Measurements from ENCODE around the gene C10orf88. TPM values are rescaled to one million over a fixed set of nuclear protein-coding genes. Genes with fewer than 3 reads are reported as not detected.
"Not testable (repeated sequence)": the region's sequence is repeated elsewhere in the genome, so short reads cannot be mapped to it uniquely, and the experiment has no call there.

The C10orf88 gene
- total RNA-seq, 1 donor from 2014 or later, result 13.8 TPM

DNA sequence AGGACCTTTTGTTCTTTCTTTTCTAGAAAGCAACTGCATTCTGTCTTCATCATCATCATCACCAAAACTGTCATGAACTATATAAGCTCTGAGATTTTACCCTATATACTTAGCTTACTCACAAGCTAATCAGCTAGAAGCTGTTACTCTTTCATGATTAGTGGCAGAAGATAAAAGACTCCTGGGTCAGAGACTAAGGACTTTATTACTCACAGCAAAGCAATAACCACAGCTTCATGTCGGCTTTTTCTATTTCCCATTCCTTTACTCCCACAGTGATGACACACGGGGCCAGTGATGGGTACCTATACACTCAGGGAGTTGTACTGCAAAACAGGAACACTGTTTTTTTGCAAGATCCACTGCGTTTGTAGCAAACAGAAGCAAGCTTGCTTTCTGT, 8.4 kb upstream of the C10orf88 start:
- intact Hi-C loops (cut with micrococcal nuclease), result no loop called here

DNA sequence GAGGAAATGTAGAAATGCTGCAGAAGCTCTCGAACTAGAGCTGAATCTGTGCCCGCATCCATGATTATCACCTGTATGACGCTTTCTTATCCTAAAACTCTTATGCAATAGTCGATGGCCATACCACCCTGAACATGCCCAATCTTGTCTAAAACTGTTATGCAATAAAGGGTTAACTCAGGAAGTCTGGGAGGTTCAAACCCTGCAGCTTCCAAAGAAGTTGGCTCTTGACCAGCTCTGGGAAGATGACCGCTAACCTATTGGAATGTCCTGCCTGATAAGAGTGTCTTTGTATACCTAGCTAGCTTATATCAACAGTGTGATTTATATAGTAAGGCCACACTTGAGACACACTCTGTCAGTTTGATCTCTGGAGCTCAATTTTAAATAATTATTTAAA, 3.4 kb upstream of the C10orf88 start:
- intact Hi-C loops (cut with micrococcal nuclease), result loop anchor here (10.0 kb wide), 1 partner anchor 583 kb away; the partner anchor contains the start of gene PLEKHA1

DNA sequence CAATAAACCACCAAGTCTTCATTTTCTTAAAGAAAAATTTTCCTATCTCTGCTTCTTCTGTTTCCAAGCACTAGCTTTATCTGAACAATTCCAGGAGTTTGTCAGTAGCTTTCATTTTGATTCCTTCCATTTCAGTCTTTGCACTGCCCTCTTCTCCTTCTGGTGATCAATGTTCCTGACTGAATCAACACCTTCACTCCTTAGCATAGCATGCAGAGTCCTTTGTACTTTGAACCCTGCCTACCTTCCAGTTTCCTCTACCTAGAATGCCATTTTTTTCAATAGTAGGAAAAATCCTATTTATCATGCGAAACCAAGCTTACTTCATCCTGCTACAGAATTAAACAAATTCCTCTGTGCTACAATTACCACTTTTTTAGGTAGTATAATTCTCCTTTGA, 1.9 kb upstream of the C10orf88 start:
- intact Hi-C loops (cut with micrococcal nuclease), result loop anchor here (2.0 to 10.0 kb wide), 2 partner anchors 43 to 581 kb away; partner anchors contain the start of gene PLEKHA1

DNA sequence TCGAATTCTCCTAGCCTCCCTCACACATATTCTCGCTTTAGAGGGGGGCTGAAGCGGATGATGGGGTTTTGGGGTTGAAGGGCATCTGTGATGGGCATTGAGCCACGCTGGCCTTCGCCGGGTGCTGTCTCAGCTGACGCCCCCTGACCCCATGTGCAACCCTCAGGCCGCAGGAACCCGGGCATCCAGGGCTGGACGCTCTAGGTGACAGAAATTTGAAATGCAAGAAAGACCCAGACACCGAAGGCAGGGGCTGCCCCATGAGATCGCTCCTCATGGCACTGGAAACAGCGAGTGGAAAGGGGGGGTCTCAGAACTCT, 664 bp upstream of the C10orf88 start:
- intact Hi-C loops (cut with micrococcal nuclease), result loop anchor here (1.0 to 10.0 kb wide), 6 partner anchors 26 to 580 kb away; partner anchors contain the start of genes BUB3, FAM24B, IKZF5 and PLEKHA1

DNA sequence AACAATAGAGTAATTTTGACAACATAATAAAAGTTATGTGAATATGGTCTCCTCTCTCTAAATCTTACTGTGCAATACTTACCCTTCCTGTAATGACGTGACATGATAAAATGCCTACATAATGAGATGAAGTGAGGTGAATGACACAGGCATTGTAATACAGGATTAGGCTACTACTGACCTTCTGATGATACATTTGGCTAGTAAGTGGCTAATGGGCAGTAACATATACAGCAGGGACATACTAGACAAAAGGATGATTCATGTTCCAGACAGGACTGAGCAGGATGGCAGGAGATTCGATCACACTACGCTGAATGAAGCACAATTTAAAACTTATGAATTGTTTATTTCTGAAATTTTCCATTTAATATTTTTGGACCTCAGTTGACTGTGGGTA, 4.7 kb downstream of the C10orf88 start:
- intact Hi-C loops (cut with micrococcal nuclease), result no loop called here

DNA sequence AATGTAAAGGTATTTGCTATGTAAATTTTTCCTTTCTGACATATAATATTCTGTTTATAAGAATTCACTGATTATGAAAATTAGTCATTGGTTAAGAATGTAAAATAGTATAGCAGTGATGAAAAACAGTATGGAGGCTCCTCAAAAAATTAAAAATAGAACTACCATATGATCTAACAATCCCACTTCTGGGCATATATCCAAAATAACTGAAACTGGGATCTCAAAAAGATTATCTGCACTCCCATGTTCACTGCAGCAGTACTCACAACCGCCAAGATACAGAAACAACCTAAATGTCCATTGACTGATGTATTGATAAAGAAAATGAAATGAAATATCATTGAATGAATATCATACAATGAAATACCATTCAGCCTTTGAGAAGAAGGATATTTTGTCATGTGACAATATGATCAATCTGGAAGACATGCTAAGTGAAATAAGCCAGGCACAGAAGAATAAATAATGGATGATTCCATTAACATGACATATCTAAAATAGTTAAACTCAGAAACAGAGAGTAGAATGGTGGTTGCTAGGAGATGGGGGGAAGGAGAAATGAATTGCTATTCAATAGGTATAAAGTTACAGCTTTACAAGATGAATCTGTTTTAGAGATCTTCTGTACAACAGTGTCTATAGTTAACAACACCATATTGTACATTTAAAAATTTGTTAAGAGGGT, 14.0 kb downstream of the C10orf88 start:
- intact Hi-C loops (cut with micrococcal nuclease), result no loop called here

DNA sequence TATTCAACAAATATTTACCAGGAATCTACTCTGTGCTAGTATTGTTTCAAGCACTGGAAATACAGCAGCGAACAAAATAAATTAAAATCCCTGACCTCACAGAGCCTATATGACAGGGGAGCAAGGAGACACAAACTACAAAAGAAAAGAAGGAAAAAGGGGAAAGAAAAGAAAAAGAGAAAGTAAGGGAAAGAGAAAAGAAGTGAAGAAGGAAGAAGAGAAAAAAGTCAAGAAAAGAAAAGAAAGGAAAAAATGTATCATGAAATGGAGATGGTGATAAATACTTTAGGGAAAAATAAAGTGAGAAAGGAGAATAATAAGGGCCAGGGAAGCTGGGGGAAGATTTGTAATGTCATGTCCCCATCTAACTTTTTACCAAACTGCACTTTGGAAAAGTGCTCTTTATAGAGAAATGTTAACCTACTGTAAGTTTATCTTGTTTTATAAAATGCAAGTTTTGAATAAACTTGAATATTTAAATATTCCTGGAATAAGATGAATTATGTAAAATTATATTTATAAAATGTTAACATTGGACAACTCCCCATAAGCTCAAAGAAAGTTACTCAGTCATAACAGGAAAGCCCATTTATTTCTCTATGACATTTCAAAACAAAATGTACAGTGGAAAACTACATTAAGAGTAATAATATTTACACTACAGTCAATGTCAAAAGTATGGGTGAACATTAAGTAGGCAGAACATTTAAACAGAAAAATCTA, 14.7 kb downstream of the C10orf88 start:
- intact Hi-C loops (cut with micrococcal nuclease), result no loop called here

DNA sequence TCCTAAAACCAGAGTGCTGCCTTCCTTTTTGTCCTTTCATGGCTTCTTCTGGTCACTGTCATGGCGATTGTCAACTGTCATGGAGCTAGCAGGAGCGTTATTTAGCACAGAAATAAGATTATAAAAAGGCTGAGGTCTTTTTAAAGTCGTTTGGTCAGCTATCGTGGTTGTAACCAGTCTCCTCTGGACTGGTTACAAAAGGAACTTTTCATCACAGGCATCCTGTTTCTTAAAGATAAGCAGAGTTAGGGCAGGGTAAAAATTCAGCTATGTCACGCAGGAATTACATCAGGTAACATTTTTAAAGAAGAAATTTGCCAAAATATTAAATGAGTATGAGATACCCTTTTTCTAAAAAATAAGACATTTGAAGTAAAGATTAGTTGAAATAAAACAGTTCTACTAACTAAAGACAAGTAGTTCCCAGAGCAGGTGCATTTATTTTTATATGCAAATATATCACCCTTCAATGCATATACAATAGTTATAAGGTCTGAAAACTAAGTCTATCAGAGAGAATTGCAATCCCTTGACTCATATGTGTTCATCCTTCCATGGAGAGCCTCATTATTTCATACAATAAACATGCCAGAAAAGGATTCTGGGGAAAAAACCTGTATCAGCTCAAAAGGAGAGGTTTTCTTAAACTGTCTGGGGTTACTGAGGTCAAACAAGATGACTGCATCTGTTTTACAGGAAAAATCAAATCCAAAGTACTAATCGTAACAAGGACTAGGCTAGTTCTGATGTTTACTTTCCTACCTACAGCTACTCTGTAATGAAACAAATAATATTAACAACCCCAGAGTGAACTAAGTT, 22.7 kb downstream of the C10orf88 start:
- intact Hi-C loops (cut with micrococcal nuclease), result no loop called here

DNA sequence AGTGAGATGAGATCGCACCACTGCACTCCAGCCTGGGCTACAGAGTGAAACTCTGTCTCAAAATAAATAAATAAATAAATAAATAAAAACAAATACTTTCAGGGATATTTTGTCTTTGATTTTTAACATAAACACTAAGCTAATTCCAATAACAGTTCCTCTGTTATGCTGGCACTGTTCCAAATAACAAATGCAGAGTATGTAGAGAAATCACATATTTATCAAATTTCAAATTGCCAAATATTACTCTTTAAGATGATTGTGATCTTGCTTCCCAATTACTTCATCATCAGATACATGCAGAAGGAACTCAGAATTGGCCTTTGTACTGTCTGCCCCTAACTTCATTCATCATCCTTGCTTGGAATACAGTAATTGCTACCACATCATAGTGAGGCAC, 23.9 kb downstream of the C10orf88 start:
- intact Hi-C loops (cut with micrococcal nuclease), result no loop called here

DNA sequence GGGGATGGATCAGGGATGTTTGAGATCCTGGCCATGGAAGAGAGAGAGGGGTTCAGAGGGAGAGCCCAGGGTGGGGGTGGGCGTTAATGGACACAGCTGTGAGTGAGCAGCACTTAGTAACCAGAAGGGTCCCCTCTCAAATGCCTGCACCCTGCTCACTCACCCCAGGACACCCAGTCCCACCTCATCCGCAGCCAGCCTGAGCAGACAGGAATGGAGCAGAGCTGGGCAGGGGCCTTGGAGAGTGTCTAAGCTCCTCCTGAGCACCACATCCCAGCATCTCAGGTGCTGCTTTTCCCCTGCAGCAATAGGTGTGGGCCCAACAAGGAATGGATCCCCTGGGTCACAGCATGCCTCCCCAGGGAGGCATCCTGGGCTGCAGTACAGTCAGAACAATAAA, 38.3 kb downstream of the C10orf88 start:
- intact Hi-C loops (cut with micrococcal nuclease), result no loop called here

DNA sequence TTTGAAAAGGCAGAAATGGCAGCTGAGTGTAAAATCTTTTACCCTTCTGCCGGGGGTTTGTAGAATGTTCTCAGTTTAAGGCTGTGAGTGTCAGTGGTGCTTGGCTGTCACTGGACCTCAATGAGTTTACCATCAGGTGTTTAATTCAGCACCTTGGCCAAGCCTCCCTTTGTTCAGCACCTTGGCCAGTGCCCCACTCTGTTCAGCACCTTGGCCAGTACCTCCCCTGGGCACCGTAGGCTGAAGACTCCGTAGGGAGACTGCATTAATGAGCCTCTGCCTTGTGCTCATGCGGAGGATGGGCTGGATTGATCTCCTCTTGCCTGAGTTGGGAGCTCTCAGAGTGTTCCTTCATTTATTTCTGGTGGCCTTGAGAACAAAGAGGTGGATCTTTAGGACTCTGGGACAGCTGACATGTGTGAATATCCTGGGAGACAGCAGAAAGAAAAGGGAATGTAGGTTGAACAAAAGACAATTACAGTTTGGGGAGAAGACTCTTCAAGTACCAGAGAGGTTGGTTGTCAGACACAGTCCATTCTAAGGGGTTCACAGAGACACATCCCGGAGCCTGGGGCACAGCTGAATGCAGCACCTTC, 42.0 kb downstream of the C10orf88 start:
- intact Hi-C loops (cut with micrococcal nuclease), result loop anchor here (1.0 to 2.0 kb wide), 3 partner anchors 33 to 68 kb away; partner anchors contain the start of genes C10orf88, FAM24B and PSTK

DNA sequence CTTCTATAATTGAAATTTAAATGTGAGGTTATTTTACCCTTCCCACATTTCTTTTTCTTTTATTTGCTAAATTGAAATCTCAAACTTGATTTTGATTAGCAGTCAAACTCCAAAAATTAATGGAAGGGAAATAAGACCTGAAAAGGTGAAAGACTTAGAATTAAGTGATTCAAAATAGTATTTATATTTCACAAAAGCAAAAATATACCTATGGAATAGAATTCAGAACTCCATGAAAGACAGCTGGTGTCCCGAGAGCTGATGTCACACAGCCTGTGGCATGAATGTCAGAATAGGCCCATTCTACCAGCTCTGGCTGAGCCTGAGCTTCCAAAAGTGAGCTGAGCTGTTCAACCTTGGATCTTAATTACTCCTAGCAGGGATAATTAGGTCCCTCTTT, 43.7 kb downstream of the C10orf88 start, which contains the start of gene FAM24A:
FAM24A (plus strand) TSS at position 301 of the 400 bp plus-strand sequence. CDS start 1,025 bp downstream, outside the sequence.
- intact Hi-C loops (cut with micrococcal nuclease), result no loop called here

DNA sequence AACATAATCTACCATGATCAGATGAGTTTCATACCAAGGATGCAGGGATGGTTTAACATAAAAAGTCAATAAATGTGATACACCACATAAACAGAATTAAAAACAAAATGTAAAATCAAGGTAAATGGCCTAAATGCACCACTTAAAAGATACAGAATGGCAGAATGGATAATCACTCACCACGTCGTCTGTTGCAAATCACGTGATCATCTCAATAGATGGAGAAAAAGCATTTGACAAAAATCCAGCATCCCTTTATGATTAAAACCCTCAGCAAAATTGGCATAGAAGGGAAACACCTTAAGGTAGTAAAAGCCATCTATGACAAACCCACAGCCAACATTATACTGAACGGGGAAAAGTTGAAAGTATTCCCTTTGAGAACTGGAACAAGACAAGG, 50.2 kb downstream of the C10orf88 start:
- intact Hi-C loops (cut with micrococcal nuclease), result not testable (repeated sequence)

DNA sequence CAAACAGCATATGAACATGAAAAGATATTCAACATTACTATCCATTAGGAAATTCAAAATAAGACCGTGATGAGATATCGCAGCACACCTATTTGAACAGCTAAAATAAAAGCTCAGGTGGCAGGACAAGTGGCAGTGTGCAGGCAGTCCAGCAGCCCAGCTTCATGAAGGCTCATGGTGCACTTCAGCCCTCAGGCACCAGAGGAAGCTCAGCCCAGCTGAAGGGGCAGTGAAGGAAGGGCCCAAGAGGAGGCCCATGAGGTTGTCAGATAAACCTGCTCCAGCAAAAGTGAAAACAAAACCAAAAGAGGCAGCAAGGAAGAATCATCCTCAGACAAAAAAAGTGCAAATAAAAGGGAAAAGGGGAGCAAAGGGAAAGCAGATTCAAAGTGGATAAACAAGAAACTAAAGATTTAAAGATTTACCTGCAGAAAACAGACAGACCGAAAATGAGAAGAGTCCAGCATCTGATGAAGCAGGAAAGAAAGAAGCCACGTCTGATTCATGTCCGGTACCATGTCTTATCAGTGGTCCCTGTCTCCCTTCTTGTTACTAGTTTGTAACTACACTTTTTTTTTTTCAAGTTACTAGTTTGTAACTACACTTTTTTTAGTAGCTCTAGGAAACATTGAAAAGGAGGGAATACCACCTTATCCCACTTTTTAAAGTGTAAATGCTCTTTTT, 59.6 kb downstream of the C10orf88 start:
- intact Hi-C loops (cut with micrococcal nuclease), result no loop called here

DNA sequence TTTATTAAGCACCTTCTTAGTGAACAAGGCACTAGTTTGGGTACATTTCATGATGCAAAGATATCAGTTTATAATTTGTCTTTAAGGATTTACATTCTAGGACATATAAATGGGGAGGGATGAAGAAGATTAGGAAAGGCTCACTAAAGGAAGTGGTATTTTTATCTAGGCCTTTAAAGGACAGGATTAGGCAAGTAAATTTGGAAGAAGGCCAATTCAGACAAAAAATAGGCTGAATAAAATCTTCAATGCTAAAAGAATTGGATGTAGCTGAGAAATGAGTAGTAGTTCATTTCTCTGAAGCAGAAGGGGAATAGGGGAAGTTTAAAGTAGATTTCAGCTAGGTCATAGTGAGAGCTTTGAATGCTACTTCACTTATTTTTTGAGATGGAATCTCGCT, 69.9 kb downstream of the C10orf88 start:
- intact Hi-C loops (cut with micrococcal nuclease), result no loop called here

DNA sequence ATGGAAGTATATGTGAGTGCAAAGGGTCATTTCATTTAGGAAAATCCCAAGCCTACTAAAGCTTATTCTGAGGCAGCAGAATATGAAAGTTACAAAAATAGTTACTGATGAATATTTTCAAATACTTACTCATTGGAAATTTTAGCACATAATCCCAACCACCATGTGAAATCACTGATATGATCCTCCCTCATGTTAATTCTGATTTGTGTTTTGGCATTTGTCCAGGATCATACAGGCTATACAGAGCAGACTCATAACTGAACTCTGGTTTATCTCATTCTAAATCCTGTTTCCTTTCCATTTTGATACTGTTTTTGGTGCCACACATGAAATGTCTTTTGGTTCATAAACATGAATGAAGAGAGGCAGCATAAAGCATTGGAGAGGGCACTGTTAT, 71.3 kb downstream of the C10orf88 start:
- intact Hi-C loops (cut with micrococcal nuclease), result no loop called here

Other genes starting within 250 kb of the C10orf88 start
- 3.4 and 4.1 TPM in 2 replicates for gene CUZD1, start 108.4 kb downstream of the C10orf88 start, total RNA-seq
- gene FAM24B, start 74.6 kb downstream of the C10orf88 start, total RNA-seq, result 16.5 and 18.8 TPM in 2 replicates
- not detected in 2 replicates for gene FAM24A, start 43.6 kb downstream of the C10orf88 start, total RNA-seq
- gene PSTK, start 26.2 kb upstream of the C10orf88 start, total RNA-seq, result 3.2 and 3.5 TPM in 2 replicates
- gene IKZF5, start 54.6 kb upstream of the C10orf88 start, total RNA-seq, result 12.0 and 17.8 TPM in 2 replicates
- gene ACADSB, start 54.8 kb upstream of the C10orf88 start, total RNA-seq, result 15.7 and 19.2 TPM in 2 replicates
- not detected in 2 replicates for gene HMX3, start 181.7 kb upstream of the C10orf88 start, total RNA-seq
- not detected in 2 replicates for gene HMX2, start 193.9 kb upstream of the C10orf88 start, total RNA-seq
- 213 and 216 TPM in 2 replicates for gene BUB3, start 200.2 kb upstream of the C10orf88 start, total RNA-seq

All from T-helper 2 cell treated with Interferon-gamma antibody and Interleukin-4, amounts not matched to agents 100 ng/mL and 5 ng/mL, for 36 hours (primary cell).